Measurements from ENCODE around the gene CAPSL.
"Not testable (repeated sequence)": the region's sequence is repeated elsewhere in the genome, so short reads cannot be mapped to it uniquely, and the experiment has no call there.

CAPSL gene

DNA sequence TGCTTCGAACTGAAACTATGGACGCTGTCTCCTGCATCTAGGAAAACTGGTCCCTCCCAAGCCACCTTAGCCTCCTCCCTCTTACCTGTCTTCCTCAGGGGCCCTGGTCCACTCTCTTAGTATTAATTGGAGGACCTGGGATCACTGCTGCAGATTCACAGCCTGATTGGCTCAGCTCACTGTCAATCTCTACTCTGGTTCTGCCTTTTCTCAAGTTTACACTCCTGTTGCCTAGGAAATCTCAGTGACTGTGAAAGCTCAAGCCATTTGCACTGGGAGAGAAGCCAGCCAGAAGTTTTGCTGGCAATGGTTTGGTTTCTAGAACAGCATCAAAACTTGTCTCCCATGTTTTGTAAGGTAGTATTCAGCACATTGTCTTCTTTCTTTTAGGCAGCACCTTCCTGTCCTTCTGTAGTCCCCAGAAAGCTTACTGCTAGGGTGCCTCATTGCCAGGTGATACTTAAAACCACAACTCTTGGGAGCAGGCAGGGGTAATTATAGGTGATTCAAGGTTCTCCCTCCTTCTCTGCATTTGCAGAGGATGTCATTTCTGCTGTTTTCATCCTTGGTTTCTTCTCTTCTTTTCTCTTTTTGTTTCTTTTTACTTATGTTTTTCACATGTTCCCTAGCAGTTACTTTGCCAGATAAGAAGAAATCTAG, at the start of gene CAPSL:
TSS of gene CAPSL (minus strand) at position 55 of the 660 bp plus-strand sequence. CDS start 17,502 bp downstream, outside the sequence.
- peak; percentile 5 for DNase-seq (ENCODE audit: low spot score)

DNA sequence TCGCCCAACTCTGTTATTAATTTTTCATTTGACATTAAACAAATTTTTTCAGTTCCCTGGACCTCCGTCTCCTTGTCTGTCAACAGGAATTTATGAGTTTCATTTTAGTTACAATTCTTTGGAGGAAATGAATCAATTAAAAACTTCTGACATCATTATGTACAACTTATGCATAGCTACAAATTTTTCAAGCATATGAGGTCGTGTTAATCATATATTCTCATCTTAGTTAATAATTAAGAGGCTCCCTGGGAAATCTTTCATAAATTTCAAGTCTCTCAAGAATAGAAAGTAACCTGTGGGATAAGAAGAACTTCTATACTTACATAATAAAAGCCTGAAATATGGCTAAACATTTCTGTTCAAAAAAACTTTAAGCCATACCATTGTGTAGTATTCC, 49.4 kb upstream of the CAPSL start:
- DNase-seq (ENCODE audit: low spot score) = no peak

DNA sequence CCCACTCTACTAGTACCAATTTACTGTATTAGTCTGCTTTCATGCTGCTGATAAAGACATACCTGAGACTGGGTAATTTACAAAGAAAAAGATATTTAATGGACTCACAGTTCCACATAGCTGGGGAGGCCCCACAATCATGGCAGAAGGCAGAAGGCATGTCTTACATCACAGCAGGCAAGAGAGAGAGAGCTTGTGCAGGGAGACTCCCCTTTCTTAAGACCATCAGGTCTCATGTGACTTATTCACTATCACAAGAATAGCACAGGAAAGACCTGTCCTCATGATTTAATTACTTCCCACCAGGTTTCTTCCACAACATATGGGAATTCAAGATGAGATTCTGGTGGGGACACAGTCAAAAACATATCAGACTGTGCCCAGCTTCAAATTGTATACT, 41.3 kb upstream of the CAPSL start:
- no peak for DNase-seq (ENCODE audit: low spot score)

DNA sequence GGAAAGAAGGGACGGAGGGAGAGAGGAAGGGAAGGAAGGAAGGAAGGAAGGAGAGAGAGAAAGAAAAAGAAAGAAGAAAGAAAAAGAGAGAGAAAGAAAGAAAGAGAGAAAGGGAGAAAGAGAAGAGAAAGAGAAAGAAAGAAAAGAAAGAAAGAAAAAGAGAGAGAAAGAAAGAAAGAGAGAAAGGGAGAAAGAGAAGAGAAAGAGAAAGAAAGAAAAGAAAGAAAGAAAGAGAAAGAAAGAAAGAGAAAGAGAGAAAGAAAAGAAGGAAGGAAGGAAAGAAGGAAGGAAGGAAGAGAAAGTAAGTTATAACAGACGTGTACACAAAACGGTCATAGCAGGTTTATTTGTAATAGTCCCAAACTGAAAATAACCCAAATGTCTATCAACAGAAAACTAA, 38.4 kb upstream of the CAPSL start:
- DNase-seq (ENCODE audit: low spot score) = not testable (repeated sequence)

DNA sequence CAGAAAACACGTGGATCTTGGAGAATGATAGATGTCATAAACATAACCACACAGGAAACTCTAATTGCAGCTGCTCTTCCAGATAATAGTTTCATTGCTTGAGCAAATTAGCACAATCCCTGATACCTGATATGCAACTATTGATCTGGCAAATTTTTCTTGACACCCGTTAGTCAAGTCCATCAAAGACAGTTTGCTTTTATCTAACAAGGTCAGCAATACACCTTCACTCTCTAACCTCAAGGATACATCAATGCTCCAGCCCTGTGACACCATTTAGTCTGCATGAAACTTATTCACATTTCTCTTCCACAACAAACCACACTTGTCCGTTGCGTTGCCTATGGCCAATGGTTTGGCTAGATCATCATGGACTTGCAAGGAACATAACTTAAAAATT, 36.1 kb upstream of the CAPSL start:
- DNase-seq (ENCODE audit: low spot score) = no peak

DNA sequence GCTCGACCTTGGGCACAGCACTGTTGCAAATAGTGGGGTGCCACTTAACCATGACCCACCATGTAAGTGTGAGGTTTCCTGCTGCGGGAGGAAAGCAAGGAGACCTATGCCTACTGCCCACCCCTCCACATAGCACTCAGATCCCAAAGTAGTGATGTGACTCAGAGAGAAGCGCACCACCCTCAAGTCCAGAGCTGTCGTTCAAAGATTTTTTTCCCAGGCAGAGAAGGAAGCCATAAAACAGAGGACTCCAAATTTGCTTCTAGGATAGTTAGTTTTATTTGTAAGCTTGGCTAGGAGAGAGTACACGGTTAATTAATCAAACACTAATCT, 33.4 kb upstream of the CAPSL start:
- DNase-seq (ENCODE audit: low spot score) = no peak

- no peak for DNase-seq (ENCODE audit: low spot score)
These were observed 32.9 kb upstream of the CAPSL start for GRCh38 chr5:35971186-35971877.

GRCh38 chr5:35963381-35963843, 25.0 kb upstream of the CAPSL start:
- DNase-seq (ENCODE audit: low spot score) = peak; percentile 14

- no peak for DNase-seq (ENCODE audit: low spot score)
These were observed 21.9 kb upstream of the CAPSL start for GRCh38 chr5:35960328-35960727.

GRCh38 chr5:35956429-35956828, 18.0 kb upstream of the CAPSL start:
- DNase-seq (ENCODE audit: low spot score) = no peak

GRCh38 chr5:35954175-35954574, 15.8 kb upstream of the CAPSL start:
- no peak for DNase-seq (ENCODE audit: low spot score)

DNA sequence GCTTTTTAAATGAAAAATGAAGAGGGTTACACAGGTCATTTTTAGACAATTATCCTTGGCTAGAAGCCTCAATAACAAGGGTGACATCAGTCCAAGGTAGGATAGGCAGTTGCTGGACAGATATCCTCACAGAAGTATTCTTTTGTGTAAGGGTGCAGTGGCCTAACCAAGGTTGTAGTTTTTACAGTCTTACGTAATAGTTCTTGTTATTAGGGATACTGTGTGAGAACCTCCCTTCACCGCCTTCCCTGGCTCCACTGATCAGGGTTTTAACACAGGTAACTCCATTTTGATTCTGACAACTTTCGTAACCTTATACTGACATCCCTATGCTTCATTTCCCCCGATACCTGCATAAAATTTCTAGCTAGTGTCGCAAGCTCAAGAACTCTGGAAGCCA, 8.7 kb upstream of the CAPSL start:
- DNase-seq (ENCODE audit: low spot score) = no peak

- DNase-seq (ENCODE audit: low spot score) = no peak
These were observed 1.2 kb upstream of the CAPSL start for GRCh38 chr5:35939639-35940038.

DNA sequence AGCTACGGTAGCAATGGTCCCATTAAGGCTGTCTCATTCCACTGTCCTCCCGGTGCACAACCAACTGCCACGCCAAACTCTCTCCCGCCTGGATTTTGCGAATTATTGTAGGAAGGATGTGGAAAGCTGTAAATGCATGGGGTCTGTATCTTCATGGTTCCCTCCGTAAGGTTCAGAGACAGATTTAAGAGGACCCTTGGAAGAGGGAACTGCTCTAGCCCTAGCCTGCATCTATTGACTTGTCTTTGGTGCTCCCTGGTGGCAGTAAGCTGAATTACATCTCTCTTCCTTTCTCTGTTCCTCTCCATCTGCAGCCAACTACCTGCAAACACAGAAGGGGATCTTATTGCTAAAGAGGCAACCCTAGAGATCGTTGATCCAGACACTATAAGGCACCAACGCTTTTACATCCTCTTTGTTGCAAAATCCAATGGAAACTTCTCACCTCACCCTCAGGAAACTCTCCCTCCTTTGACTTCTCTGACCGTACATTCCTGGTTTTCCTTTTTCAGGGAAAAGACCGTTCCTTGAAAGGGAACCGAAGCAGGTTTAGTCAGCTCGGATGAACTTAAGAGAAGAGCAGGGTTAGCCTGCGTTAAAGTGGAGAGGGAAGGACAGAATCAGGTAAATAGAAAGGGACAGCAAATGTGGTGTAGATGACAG, 11.9 kb downstream of the CAPSL start:
- DNase-seq (ENCODE audit: low spot score) = peak; percentile 45

GRCh38 chr5:35924950-35925722, 13.3 kb downstream of the CAPSL start:
- DNase-seq (ENCODE audit: low spot score) = peak; percentile 24

DNA sequence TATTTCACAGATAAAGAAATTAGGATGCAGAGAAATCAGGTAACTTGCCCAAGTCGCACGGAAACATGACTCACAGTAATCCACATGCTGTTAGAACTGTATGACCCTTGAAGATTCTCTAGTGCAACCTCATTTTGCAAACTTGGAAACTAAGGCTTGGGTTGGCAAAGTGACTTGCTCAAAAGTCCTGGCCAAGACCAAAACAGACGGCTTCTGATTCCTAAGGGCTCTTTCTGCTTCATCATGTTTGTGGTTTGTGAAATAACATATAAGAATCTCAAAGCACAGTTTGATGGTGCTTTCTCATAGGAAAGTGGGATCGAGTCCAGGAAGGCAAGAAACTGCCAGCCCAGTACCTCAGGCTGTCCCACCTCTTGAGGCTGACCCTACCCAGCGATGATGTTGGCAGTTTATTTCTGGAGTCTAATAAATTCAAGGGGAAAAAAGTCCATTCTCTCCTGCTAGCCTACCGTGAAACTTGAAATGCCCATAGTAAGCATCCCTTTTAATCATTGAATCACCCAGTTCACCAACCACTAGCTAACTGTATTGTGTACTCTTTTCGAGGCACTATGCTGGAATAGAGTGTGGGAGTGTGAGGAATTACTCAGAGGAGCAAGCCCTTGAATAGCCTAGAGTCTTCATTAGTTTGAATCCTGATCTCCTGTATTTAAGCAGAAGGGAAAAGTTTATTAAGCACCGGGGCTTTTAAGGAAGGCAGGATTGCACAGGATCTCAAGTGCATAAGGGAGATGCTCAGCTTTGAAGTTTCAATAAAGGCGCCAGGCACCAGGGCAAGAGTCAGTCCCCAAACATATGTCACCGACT, 14.1 kb downstream of the CAPSL start:
- DNase-seq (ENCODE audit: low spot score) = no peak

DNA sequence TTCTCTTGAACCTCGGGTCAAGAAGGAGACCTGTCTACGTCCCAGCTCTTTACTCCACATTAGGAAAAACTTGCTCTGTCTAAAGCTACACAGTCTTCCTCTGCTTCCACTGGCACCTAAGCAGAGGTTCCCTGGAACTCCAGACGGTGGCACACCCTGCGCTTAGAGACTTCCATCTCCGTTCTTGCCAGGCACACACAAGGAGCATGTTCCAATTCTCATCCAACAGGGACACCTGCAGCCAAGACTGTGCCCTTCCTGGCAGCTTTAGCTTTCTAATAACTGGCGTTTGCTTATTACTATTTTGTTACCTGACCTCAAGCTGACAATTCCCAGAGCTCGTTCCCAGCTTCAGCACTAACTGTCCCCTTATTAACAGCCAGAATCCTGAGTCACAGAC, 16.0 kb downstream of the CAPSL start:
- DNase-seq (ENCODE audit: low spot score) = no peak

DNA sequence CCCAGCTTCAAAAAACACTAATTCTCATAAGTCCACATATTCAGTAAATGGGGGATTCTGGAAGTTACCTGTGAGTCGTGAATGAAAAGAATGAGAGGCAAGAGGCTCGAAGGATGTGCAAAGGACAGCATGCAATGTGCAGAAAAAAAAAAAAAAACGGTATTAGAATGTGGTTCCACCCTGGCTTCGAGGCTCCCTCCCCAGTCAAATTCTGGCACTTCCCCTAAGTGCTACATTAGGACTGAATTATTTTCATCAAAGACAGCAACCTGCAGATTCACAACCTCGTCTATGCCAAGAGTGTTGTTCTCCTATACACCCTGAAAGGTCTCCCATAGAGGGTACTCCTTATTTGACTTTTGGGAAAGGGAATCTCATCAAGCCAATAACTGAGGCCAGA, 16.5 kb downstream of the CAPSL start:
- DNase-seq (ENCODE audit: low spot score) = no peak

DNA sequence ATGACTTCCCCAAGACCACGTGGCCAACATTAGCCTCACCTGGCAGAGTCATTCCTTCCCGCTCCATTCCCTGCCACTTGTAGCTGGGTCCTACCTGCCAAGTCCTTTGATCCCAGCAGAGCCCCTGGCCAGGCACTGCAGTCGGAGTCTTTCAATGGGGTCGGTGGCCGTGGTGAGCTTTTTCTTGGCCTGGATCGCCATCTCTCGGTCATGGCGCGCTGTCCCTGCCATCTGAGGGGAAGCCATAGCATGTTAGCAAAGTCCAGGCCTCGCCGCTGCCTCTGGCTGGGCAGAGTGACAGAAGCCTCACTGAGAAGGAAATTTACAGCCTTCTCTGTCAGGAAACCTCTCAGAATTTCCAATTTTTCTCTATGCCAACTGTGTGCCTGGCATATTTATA, 17.5 kb downstream of the CAPSL start:
- no peak for DNase-seq (ENCODE audit: low spot score)

- DNase-seq (ENCODE audit: low spot score) = no peak
These were observed 19.2 kb downstream of the CAPSL start for GRCh38 chr5:35919191-35919590.

DNA sequence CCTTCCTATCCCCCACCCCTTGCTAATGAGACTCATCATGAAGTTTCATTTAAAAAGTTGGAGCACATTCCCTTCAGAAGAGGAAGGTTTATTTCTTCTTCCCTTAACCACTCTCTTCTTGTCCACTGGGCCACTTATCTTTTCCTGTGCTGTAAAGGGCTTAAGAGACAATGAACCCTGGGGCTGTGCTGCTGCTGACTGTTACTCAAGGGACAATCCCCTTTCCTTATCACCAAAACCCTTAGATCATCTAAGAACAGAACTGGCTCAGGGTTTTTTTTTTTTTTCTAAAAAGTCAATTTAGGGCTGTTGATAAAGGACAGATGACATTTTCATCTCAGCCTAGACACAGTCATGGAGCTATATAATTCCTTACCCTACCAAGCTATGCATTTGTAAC, 29.6 kb downstream of the CAPSL start:
- DNase-seq (ENCODE audit: low spot score) = no peak

GRCh38 chr5:35908228-35908627, 30.2 kb downstream of the CAPSL start:
- DNase-seq (ENCODE audit: low spot score) = no peak
